Nephron (organoid): ENCODE data around the gene TMEM184C.
A peak's percentile ranks its signal among the peaks of the same experiment; 100 is the strongest.

Experiments used
- H3K27ac Mint-ChIP-seq, 3 experiments: 2 replicates each; pipeline ENCODE4 v1.8.0; 2020; ENCODE audit warnings: mixed read lengths in 3 of 3, mild to moderate bottlenecking in 2 of 3, moderate library complexity in 1 of 3
- H3K27me3 Mint-ChIP-seq: 2 replicates; pipeline ENCODE4 v1.8.0; 2021; ENCODE audit warnings: low read depth, mild to moderate bottlenecking, moderate library complexity, mixed read lengths
- H3K36me3 Mint-ChIP-seq: 2 replicates; pipeline ENCODE4 v1.8.0; 2020; ENCODE audit warnings: low read depth, mixed read lengths
- H3K4me1 Mint-ChIP-seq: 2 replicates; pipeline ENCODE4 v1.8.0; 2020; ENCODE audit warnings: mixed read lengths
- H3K4me3 Mint-ChIP-seq, 3 experiments: 2 replicates each; pipeline ENCODE4 v1.8.0; 2020; ENCODE audit warnings: mild to moderate bottlenecking in 3 of 3, mixed read lengths in 3 of 3, moderate library complexity in 2 of 3
- H3K9me3 Mint-ChIP-seq: 2 replicates; pipeline ENCODE4 v1.8.0; 2020; ENCODE audit warnings: mixed read lengths
- TF ChIP-seq, protein P1 (sequence below), 3 experiments: fragments of 200-600 bp; sonication (generic); IDR thresholded peaks; one replicate each; pipeline ENCODE4 v1.5.0; 2021; ENCODE audit warnings: antibody characterized with exemption in 3 of 3; ENCODE audit not compliant: unreplicated experiment in 3 of 3

Gene TMEM184C

DNA sequence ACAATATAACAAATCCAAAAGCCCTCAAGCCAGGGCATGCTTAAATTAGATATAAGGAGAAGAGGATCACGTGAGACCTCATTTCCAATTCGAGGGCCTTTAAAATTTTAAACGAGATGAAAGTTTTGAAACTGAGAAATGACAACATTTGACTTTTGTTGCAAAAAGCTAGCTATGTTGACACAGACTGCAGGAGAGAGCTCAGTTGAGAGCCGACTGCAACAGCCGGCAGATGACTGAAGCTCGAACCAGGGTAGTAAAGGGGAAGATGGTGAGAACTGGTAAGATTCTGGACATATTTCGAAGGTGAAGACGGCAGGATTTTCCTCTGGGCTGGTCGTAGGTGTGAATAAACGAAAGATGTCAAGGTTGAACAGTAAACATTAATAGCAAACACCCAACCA is 66.0 kb downstream of the TMEM184C start:
- peaks cover 26% of the 10 kb centered on the region for H3K4me1 Mint-ChIP-seq
- H3K27me3 Mint-ChIP-seq: no peaks in the 10 kb centered on the region
- TF ChIP-seq, protein P1, sequence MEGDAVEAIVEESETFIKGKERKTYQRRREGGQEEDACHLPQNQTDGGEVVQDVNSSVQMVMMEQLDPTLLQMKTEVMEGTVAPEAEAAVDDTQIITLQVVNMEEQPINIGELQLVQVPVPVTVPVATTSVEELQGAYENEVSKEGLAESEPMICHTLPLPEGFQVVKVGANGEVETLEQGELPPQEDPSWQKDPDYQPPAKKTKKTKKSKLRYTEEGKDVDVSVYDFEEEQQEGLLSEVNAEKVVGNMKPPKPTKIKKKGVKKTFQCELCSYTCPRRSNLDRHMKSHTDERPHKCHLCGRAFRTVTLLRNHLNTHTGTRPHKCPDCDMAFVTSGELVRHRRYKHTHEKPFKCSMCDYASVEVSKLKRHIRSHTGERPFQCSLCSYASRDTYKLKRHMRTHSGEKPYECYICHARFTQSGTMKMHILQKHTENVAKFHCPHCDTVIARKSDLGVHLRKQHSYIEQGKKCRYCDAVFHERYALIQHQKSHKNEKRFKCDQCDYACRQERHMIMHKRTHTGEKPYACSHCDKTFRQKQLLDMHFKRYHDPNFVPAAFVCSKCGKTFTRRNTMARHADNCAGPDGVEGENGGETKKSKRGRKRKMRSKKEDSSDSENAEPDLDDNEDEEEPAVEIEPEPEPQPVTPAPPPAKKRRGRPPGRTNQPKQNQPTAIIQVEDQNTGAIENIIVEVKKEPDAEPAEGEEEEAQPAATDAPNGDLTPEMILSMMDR (IDR thresholded peaks at IDR 0.05; ENCODE audit: unreplicated experiment in 3 of 3): no peak

DNA sequence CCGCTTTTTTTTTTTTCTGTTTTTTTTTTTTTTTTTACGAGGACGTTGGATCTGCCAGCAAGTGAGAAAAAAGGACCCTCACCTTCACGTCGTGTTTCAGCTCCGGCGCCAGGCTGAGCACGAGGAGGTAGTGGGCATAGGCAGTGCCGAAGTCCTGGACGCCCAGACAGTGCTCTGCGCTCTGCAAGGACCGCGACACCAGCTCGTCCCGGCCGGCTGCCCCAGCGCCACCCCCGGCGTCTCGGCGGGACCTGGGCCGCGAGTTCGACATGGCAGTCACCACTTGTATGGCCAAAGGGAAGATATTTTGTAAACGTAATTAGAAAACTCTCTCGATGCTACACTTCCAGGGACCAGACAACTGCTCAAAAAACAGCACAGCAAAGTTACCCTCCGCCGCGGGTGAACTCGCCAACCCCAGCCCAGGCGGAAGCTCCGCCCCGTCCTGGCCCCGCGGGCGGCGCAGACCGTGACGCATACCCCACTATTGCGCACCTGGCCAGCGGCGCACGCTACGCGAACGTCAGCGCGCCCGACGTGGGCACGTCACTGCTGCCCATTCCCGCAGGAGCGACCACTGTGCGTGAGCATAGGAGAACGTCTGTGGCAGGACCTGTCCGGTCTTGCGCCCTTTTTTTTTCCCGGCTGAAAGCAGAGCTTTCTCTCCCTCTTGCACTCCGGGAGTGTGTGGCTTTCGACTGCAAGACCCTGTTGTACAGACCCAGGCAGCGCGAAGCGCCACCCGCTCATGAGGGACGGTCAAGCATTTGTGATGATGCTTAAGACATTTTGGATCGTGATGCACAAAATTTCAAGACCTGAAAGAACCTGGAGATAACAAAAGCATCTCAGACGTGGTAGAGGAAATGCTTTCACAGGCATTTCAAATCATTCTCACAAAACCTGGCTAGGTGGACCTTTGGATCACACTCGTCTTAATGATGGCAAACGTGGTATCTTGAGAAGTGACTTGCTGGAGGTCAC is 66.8 kb downstream of the TMEM184C start, which contains the start of gene PRMT9:
Gene PRMT9, minus strand, starts transcription at position 447 of the 984 bp plus-strand sequence. Its CDS starts 176 bp downstream, at position 271.
- H3K4me3 Mint-ChIP-seq: peak within 1 kb of the TSS; percentile 91 to 95 (median 94)
- H3K9me3 Mint-ChIP-seq: peaks cover 3% of the 10 kb centered on the region
- TF ChIP-seq, protein P1 (IDR thresholded peaks at IDR 0.05; ENCODE audit: unreplicated experiment in 3 of 3): no peak
- H3K4me1 Mint-ChIP-seq: peaks cover 26% of the 10 kb centered on the region
- H3K36me3 Mint-ChIP-seq: peaks cover 8% of the 10 kb centered on the region
- H3K27ac Mint-ChIP-seq: peak within 1 kb of the TSS; percentile 93 to 94 (median 93)
- peaks cover under 1% of the 10 kb centered on the region for H3K27me3 Mint-ChIP-seq

More for the DNA sequence above, 66.0 kb downstream of the TMEM184C start:
- peaks cover 15% of the 10 kb centered on the region for H3K36me3 Mint-ChIP-seq
- peaks cover 3% of the 10 kb centered on the region for H3K9me3 Mint-ChIP-seq
- peak overlapping the region; percentile 93 to 94 (median 93) for H3K27ac Mint-ChIP-seq
- H3K4me3 Mint-ChIP-seq: peak overlapping the region; percentile 91 to 95 (median 94)

DNA sequence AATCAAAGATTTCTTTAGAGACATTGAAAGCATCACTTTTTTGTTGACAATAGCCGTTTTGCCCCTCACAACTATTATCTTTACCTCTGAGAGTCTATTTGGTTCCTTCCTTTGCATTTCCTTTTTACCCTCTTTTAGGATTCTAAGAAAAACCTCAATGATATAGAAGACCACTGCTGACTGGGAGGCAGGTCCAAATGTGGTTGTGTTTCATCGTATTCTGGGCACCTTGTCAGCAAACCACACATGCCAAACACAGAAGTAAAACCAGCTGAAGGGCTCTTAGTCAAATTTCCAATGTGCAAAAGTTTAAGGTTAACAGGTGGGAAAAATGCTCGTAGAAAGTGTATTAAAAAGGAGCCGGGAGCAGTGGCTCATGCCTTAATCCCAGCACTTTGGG is 71.9 kb downstream of the TMEM184C start:
- no peak overlapping the region for H3K4me3 Mint-ChIP-seq
- H3K27me3 Mint-ChIP-seq: peaks cover 4% of the 10 kb centered on the region
- no peaks in the 10 kb centered on the region for H3K36me3 Mint-ChIP-seq
- peaks cover 4% of the 10 kb centered on the region for H3K4me1 Mint-ChIP-seq
- TF ChIP-seq, protein P1 (IDR thresholded peaks at IDR 0.05; ENCODE audit: unreplicated experiment in 3 of 3): no peak
- H3K27ac Mint-ChIP-seq: no peak overlapping the region
- peaks cover 3% of the 10 kb centered on the region for H3K9me3 Mint-ChIP-seq

DNA sequence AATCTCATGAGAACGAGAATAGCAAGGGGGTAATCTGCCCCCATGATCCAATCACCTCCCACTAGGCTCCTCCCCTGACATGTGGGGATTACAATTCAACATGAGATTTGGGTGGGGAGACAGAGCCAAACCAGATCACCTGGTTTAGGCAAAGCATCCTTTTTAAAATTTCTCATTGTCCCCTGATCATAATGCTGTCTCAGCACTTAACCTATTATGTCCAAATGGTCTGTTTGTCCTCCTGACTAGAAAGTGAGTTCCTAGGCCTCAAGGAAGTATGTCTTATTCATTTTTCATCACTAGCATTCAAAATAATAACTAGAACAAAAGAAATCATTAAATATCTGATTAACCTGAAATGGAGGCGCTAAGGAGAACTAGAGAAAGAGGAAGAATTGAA is 74.6 kb downstream of the TMEM184C start:
- Mint-ChIP-seq H3K27me3 (peaks cover 11% of the 10 kb centered on the region), H3K4me1 (no peaks in the 10 kb centered on the region), H3K9me3 (no peaks in the 10 kb centered on the region), H3K4me3 (no peak overlapping the region), H3K27ac (no peak overlapping the region), H3K36me3 (no peaks in the 10 kb centered on the region)
- TF ChIP-seq, protein P1 (IDR thresholded peaks at IDR 0.05; ENCODE audit: unreplicated experiment in 3 of 3): no peak

DNA sequence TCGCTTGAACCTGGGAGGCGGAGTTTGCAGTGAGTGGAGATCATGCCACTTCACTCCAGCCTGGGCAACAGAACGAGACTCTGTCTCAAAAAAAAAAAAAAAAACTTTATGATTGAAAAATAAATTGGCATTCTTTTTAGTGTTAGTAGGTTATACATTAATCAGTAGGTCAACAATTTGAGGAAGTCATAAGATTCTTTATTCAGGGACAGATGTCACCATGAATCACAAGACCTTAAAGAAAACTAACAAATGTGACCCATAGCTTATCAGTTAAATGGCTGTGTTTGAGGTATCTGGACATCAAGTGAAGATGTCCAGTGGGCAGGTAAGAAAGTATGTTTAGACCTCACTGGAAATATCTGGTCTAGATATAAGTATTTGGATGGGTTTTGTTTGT is 76.0 kb downstream of the TMEM184C start:
- TF ChIP-seq, protein P1 (IDR thresholded peaks at IDR 0.05; ENCODE audit: unreplicated experiment in 3 of 3): no peak
- Mint-ChIP-seq H3K9me3 (no peaks in the 10 kb centered on the region), H3K27me3 (peaks cover 11% of the 10 kb centered on the region), H3K27ac (no peak overlapping the region), H3K4me3 (no peak overlapping the region), H3K4me1 (no peaks in the 10 kb centered on the region), H3K36me3 (no peaks in the 10 kb centered on the region)
